GM21723 (cell line): ENCODE results near the gene TRIM73.
"Not testable (repeated sequence)": the region's sequence is repeated elsewhere in the genome, so short reads cannot be mapped to it uniquely, and the experiment has no call there.

ENCODE experiments used
- ATAC-seq: cut with Tn5 transposase; IDR thresholded peaks from one replicate; pipeline ENCODE4 v1.9.1; 2021; ENCODE audit warnings: mild to moderate bottlenecking, moderate library complexity; ENCODE audit not compliant: unreplicated experiment

The TRIM73 gene

DNA sequence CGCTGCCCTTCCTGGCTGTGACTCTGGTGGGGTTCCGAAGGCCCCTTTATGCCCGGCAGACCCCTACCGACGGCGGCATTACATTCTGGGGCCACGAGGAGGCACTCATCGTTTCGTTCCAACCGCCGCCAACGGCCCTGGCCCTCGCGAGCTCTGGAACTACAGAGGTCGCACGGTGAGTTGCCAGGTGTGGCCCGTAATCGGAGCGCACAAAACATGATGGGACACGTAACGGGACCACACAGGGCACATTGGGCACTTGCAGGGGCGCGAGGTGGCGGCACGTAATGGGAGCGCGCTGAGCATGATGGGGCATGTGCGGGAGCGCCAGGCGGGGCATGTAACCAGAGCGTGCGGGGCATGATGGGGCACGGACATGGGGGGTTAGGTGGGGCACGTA is at the start of gene TRIM73:
Gene TRIM73 (plus strand): TSS at position 301 of the 400 bp plus-strand sequence. CDS start 3,305 bp downstream, outside the sequence.
- not testable (repeated sequence) for ATAC-seq

- ATAC-seq = peak; percentile 73
These were observed 36.5 kb upstream of the TRIM73 start for GRCh38 chr7:75358671-75359541.

- ATAC-seq = not testable (repeated sequence)
These were observed 35.9 kb upstream of the TRIM73 start for GRCh38 chr7:75359542-75359848.

GRCh38 chr7:75364079-75364478 is 31.4 kb upstream of the TRIM73 start:
- not testable (repeated sequence) for ATAC-seq

GRCh38 chr7:75366643-75367042 is 28.8 kb upstream of the TRIM73 start:
- not testable (repeated sequence) for ATAC-seq

DNA sequence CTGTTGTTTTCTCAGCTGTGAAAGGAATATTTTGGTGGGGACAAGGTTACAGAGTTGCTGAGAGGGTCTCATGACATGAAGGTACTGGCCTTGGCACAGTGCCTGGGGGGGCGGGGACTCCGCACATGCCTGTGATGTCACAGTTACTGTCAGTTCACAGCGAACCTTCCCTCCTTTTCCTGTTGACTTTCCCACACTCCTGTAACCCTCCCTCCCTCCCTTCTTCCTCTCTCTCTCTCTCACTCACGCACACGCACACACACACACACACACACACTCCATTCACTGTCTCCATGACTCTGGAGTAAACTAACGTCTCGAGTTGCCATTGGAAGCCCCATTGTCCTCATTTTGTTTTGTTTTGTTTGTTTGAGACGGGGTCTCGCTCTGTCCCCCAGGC is 28.1 kb upstream of the TRIM73 start:
- not testable (repeated sequence) for ATAC-seq

GRCh38 chr7:75374144-75374518 is 21.3 kb upstream of the TRIM73 start:
- ATAC-seq = not testable (repeated sequence)

DNA sequence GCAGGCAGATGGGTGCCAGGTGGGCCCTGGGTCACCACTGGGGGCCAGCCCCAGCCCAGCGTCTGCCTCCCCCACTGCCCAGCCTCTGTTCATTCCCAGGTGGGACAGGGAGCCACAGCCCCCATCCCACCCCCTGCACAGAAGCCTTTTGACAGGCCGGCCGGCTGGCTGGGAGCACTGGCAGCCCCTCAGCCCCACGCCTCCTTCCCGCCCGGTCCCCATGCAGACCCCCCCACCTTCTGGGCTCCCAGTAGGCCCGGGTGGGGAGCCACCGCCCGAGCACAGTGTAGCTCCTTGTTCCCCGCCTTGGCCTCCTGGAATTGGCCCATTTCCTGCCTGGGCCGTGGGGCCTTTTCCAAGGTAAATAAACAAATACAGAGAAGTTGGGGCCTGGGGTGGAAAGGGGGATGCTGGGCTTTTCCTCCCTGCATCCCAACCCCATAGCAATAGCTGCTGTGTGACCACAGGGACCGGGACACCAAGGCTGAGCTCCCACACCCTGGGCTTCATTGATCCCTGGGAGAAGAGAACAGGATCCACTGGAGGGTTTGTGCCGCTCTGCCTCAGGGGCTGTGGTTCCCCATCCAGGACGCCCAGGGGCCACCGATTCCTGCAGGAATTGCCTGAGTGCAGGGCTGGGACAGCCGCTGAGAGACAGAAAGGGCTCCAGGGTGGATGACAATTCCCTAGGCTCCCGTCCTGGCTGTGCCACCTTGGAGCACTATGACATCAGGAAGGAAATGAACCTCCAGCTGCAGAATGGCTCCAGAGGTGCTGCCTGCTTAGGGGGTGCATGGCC is 20.7 kb upstream of the TRIM73 start:
- not testable (repeated sequence) for ATAC-seq

- not testable (repeated sequence) for ATAC-seq
These were observed 2.2 kb upstream of the TRIM73 start for GRCh38 chr7:75393194-75393593.

DNA sequence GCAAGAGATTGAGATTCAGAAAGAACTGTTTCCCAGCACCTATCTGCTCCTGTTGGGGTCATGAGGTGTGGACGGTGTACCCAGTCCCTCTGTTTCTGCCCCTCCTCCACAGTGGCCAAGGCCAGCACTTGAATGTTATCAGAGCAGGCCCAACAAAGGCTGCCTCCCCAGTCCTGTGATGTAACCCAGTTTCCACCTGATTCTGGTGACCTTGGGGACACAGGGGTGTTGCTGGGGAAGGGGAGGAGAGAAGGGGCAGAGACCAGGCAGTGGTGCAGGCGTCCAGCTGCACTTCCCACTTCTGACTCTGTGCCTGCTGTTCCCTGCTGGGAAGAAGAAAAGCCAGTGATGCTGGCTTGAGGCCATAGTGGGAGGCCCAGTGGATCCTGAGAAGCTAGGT is 2.4 kb downstream of the TRIM73 start:
- not testable (repeated sequence) for ATAC-seq

GRCh38 chr7:75398771-75399700 is 3.6 kb downstream of the TRIM73 start:
- not testable (repeated sequence) for ATAC-seq

DNA sequence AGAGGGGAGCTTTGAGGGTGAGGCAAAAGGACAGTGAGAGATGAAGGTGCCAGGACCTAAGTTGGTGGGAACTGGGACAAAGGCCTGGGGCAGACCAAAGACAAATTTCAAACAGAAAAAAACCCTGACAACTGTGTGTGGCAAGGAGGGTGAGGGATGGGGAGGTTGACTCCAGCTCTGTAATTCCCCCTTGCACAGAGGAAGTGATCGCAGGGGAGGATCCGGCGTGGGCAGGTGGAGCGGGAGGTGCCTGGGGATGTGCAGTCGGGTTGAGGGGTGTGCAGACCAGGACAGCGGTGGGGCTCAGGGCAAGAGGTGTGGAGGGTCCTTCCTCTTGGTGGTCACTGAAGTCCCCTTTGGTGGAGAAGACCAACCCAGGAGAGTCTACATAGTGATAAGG is 5.1 kb downstream of the TRIM73 start:
- ATAC-seq = not testable (repeated sequence)

- not testable (repeated sequence) for ATAC-seq
These were observed 8.3 kb downstream of the TRIM73 start for GRCh38 chr7:75403455-75404443.

GRCh38 chr7:75404663-75405062 is 9.2 kb downstream of the TRIM73 start:
- not testable (repeated sequence) for ATAC-seq

DNA sequence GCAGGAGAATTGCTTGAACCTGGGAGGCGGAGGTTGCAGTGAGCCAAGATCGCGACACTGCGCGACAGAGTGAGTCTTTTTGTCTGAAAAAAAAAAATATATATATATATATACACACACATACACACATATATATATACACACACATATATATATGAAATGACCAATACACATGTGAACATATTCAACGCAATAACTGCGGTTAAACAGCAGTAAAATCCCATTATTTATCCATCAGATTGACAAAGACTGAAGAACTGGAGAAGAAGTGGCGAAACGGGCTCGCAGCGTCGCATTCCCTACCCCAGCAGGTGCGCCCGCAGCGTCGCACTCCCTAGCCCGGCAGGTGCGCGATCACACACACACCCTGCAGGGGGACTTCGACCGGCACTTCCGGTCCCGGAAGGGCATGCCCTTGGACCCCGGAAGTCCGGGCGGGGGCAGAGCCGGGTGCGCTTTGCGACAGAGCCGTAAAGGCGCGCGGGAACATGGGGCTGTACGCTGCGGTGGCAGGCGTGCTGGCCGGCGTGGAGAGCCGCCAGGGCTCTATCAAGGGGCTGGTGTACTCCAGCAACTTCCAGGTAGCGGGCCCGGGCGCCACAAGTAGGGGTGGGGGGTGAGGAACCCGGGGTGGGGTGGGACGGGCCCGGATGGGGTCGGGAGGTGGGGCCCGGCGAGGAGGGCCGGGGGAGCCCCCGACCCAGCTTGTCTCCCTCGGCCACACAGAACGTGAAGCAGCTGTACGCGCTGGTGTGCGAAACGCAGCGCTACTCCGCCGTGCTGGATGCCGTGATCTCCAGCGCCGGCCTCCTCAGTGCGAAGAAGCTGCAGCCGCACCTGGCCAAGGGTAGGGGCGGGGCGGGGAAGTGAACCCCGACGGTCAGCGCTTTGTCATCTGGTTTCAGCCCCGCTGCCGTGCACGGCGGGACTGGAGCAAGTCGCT is 14.7 kb downstream of the TRIM73 start:
- ATAC-seq = peak; percentile 89

- ATAC-seq = peak; percentile 5
These were observed 15.4 kb downstream of the TRIM73 start for GRCh38 chr7:75410823-75411173.

- not testable (repeated sequence) for ATAC-seq
These were observed 18.8 kb downstream of the TRIM73 start for GRCh38 chr7:75414204-75414603.

- ATAC-seq = not testable (repeated sequence)
These were observed 19.4 kb downstream of the TRIM73 start for GRCh38 chr7:75414708-75415427.
